HG02763 (cell line): ENCODE results near the gene HMGCS2.
"Not testable (repeated sequence)": the region's sequence is repeated elsewhere in the genome, so short reads cannot be mapped to it uniquely, and the experiment has no call there.

Experiments used
- ATAC-seq: cut with Tn5 transposase; IDR thresholded peaks from one replicate; pipeline ENCODE4 v1.9.1; 2021; ENCODE audit warnings: mild to moderate bottlenecking, moderate library complexity; ENCODE audit not compliant: unreplicated experiment

HMGCS2 gene

DNA sequence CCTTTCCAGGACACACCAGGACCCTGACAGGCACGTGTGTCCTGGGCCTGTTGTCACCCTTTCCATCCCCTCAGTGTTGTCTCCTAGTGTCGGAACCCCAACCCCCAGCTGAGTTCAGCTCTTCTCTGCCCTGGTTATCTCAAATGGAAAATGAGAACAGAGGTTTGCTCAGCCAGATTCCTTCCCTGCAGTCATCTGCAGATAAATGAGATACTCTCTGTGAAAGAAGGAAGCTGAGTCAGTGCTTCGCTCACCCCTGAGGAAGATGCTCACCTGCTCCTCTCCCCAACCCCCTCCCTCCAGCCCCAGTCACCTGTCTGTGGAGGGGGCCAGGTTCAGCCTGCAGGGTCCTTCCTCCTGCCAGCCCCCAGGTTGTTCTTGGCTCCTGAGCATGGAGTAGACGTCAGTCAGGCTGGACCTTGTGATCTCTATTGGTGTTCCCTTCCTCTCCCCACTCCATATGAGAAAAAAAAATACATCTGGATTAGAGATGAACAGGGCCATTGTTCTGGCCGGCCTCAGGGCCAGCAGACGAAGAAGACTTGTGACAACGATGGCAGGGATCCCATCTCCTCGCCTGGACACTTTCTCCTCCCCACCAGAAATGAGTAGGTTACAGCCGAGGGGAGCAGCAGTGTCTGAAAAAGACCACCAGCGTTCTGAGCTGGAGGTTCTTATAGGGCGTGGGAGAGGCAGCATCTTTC lies 36.1 kb downstream of the HMGCS2 start:
- no peak for ATAC-seq

- no peak for ATAC-seq
These were observed 36.8 kb downstream of the HMGCS2 start for GRCh38 chr1:119731741-119732430.

- no peak for ATAC-seq
These were observed 37.6 kb downstream of the HMGCS2 start for GRCh38 chr1:119731060-119731459.

DNA sequence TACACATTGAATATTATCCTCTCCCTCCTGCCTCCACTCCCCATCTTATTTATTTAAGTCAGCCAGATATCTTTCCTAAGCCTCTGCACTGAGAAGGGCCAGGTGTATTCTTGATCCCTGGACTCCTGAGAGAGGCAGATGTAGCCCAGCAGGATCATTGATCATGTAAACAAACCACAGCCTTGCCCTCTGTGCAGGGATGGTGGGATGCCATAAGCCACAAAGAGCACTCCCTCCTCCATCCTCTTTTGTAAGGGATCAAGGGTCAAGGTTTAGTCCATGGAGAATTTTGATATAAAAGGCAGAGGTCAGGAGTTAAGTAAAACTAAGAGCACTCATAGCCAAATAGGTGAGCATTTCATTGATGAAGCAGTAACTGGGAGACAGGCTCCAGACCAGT lies 39.7 kb downstream of the HMGCS2 start:
- no peak for ATAC-seq

DNA sequence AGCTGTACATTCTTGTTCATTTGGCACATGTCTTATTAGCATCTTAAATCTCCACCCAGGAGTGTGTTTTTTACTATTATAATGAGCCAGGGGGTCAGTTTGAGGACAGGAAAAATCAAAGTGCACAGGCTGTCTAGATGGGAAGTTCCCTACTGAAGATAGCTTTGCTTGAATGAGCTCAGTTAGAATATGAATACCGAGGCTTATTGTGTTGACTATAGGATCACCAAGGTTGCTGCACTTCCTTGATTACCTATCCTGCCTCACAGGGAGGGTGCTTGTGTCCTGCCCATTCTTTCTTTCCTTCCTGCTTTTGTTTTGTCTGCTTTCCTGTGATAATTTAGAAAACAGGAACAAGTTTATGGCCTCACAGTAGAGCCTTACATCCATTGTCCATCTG lies 40.7 kb downstream of the HMGCS2 start:
- no peak for ATAC-seq

DNA sequence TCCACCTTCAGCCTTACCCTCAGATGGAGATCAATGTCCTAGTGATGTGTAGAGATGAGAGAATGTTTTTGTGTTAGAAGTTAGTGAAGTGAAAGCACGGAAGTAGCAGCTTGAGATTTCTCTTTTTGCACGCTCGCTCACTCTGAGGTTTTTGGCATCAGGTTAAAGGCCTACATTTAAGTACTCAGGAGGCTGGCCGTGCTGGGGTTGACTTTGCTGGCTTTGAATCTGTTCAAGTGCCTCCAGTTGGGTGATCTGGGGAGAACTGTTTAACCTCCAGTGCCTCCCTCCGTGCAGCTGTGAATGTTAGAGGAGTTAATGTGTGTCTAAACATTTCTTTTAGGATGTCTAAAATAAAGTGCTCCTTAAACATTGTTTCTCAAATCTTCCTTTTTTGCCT lies 43.1 kb downstream of the HMGCS2 start:
- no peak for ATAC-seq

- no peak for ATAC-seq
These were observed 44.0 kb downstream of the HMGCS2 start for GRCh38 chr1:119724611-119725218.

DNA sequence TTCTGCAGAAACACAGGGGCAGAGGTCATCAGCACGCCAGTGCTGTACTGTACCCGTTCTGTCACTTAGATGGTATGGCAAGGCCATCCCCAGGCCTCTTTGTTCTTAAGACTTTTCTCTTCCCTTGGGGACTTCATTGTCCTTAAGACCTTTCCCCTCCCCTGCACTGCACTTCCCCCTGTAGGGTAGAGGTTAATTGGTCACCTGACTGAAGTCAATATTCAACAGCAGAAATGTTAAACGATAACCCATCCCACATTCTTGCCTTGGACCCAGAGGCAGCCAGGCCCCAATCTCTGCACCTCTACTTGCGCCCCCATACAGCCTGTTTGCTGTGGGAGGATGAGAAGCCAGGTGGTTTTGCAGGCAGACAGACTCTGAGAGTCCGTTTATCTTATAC lies 46.8 kb downstream of the HMGCS2 start:
- no peak for ATAC-seq

DNA sequence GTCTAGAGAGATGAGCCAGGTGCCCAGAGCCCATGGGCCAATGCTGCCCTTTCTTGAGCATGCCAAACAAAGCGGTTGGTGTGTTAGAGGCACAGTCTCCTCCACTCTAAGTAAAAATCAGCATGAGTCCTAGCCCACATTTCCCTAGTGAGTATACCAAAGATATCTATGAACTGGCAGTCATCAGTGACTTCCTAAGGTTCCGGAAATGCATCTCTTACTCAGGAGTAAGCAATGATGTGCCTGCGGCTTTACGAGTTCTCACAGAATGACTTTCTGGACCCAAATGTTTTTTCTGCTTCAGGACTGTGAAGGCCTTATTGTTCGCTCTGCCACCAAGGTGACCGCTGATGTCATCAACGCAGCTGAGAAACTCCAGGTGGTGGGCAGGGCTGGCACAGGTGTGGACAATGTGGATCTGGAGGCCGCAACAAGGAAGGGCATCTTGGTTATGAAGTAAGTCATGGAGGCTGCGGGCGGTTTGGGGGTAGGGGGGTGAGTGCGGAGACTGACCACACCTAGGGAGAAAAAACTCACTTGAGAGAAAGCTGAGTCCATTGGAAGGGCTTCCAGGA lies 47.8 kb downstream of the HMGCS2 start:
- ATAC-seq: no peak

GRCh38 chr1:119718972-119719371 lies 49.7 kb downstream of the HMGCS2 start:
- no peak for ATAC-seq

DNA sequence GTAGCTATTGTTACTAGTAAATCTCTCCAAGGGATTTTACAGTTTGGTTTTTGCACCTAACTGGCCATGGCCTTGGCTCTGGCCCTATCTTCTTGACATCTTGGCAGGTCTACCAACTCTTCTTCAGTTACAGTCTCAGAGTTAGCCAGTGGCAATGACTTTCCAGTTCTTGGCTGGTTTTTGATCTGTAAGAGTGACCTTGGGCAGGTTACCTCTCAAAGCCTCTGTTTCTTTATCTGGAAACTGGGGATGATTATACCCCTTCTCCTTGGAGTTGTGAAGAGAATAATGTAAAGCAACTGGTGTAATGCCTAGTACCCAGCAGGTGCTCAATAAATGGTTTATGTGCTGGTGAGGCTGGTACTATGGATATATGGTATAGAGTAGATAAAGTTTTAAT lies 50.3 kb downstream of the HMGCS2 start:
- ATAC-seq: no peak

DNA sequence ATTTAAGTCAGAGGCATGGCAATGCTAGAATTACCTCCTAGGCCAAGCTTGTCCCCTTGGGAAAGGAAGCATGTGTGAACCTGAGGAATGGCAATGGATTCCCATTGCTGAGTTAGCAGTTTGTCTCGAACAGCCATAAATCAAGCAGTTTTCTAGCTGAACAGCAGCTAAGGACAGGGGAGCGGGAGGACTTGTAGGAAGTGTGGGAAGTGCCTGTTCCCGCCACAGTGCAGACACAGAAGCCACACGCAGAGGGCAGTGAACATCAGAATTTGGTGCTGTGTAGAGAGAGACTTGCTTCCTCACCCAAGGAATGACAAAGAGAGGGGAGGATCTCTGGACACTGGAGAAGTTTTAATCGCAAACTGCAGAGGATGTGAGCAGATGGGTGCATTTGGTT lies 53.2 kb downstream of the HMGCS2 start:
- ATAC-seq: no peak

GRCh38 chr1:119714583-119714982 lies 54.1 kb downstream of the HMGCS2 start:
- no peak for ATAC-seq

- ATAC-seq: no peak
These were observed 54.8 kb downstream of the HMGCS2 start for GRCh38 chr1:119713749-119714456.

- ATAC-seq: no peak
These were observed 55.5 kb downstream of the HMGCS2 start for GRCh38 chr1:119713039-119713748.

GRCh38 chr1:119712342-119713038 lies 56.2 kb downstream of the HMGCS2 start:
- no peak for ATAC-seq

- ATAC-seq: peak; percentile 73
These were observed 56.8 kb downstream of the HMGCS2 start, which contains the start of gene PHGDH for GRCh38 chr1:119711804-119712341. Gene PHGDH (plus strand): TSS chr1:119711934. CDS start chr1:119712023, 89 bp downstream.

GRCh38 chr1:119711356-119711803 lies 57.3 kb downstream of the HMGCS2 start:
- not testable (repeated sequence) for ATAC-seq

DNA sequence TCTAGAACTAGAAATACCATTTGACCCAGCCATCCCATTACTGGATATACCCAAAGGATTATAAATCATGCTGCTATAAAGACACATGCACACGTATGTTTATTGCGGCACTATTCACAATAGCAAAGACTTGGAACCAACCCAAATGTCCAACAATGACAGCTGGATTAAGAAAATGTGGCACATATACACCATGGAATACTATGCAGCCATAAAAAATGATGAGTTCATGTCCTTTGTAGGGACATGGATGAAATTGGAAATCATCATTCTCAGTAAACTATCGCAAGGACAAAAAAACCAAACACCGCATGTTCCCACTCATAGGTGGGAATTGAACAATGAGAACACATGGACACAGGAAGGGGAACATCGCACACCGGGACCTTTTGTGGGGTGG lies 62.1 kb downstream of the HMGCS2 start:
- ATAC-seq: not testable (repeated sequence)
